ENCODE results near the gene GABRG3.
A peak's percentile ranks its signal among the peaks of the same experiment; 100 is the strongest.
"Not testable (repeated sequence)": the region's sequence is repeated elsewhere in the genome, so short reads cannot be mapped to it uniquely, and the experiment has no call there.

The GABRG3 gene

DNA sequence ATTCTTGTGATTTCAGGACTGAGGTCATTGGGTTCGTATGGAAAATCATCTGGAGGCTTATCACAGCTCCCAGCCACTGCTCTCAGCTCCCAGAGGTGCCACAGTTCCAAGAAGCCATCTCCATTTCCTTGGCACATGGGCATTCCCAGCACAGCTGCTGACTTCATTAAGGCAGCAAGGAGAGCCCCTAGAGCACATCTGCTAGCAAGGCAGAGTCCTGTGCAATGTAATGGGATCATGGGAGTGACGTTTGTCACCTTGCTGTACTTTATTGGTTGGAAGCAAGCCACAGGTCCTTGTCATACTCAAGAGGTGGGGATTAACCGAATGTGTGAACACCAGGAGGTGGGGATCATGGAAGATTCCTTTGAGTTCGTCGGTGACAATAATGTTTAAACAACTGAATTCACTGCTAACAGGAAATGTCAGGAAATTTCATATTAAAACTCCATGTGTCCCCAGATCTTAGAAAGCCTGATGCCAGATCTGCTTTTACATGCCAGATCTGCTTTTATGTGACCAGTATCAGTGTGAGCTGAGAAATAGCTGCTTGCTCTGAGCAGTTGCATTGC, 148.8 kb downstream of the GABRG3 start:
- no peak for DNase-seq

GRCh38 chr15:27121672-27122071, 150.7 kb downstream of the GABRG3 start:
- no peak for DNase-seq

DNA sequence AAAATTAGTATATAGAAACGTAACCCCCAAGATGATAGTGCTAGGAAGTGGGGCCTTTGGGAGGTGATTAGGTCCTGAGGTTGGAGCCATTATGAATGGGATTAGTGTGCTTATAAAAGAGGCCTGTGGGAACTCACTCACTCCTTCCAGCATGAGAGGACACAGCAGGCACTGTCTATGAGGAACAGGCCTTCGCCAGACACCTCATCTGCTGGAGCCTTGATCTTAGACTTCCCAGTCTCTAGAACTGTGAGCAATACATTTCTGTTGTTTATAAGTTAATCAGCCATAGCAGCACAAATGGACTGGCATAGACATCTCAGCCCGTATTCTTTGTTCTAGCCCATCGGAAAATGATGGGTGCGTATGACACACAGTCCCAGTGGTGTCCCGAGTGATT, 152.3 kb downstream of the GABRG3 start:
- no peak for DNase-seq

GRCh38 chr15:27123808-27124207, 152.8 kb downstream of the GABRG3 start:
- DNase-seq, result no peak

GRCh38 chr15:27124287-27124871, 153.4 kb downstream of the GABRG3 start:
- DNase-seq, result no peak

DNA sequence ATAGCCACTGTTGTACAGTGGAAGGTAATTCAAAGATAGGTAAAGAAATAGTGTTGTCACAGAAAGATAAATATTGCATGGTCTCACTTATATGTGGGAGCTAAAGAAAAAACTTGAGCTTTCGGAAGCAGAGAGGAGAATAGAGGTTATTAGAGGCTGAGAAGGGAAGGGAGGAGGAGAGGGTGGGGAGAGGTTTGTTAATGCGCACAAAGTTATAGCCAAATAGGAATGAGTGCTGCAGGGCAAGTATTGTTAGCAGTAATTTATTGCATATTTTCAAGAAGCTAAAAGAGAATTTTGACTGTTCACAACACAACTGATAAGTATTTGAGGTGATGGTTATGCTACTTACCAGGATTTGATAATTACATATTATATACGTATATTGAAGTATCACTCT, 154.2 kb downstream of the GABRG3 start:
- DNase-seq, result no peak

DNA sequence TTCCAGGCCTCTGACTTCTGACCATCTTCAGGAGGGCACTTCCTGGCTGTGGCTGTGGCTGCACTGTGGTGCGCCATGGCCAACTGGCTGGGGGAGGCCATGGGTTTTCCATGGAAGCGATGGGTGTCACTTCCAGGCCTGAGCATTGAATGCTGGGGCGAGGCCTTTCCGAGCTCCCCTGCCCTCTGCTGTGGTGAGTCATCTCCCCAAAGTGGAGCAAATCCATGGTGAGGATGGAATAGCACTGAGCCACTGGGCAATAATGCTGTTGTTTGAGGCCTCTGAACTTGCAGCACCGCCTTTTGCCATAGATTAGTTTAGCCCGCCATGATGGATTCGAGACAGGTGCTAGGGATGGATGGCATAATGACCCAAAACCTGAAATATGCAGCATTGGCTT, 155.5 kb downstream of the GABRG3 start:
- DNase-seq, result no peak

- DNase-seq, result no peak
Observed at GRCh38 chr15:27127815-27128570, 157.0 kb downstream of the GABRG3 start.

DNA sequence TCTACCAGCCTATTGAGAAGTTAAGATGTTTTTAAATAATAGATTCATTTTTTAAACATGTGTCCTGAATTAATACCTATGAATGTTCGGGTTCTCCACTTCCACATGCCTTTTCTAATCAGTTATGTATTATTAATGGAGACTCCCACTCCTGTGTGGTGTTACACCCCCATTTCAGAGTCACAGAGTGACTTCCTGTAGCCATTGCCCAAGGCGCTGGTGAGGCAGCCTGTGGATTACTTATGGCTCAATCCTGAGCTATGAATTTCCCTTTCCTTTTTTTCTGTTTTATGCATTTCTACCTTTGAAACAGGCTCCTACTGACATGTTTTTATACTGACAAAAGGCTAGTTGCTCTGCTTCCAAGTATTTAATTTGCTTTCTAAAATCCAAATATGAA, 162.3 kb downstream of the GABRG3 start:
- no peak for DNase-seq

- DNase-seq, result no peak
Observed at GRCh38 chr15:27134481-27134880, 163.5 kb downstream of the GABRG3 start.

- DNase-seq, result no peak
Observed at GRCh38 chr15:27135151-27135550, 164.2 kb downstream of the GABRG3 start.

DNA sequence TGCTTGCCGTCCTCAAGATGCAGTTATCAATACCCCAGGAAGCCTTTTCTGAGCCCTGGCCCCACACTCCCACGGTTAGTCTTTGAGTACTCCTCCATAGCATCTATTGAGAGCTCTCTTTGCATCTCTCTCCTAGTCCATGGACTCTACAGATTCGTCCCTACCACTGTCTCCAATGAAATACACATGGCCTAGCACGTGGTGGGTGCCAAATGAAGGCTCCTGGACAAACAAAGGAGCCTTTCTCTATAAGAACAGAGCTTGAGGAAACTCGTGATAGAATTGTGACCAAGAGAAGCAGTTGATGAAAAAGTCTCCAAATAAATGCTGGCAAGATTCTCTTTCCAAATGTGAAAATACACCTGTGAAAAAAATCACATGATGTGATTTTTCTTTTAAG, 166.1 kb downstream of the GABRG3 start:
- DNase-seq, result no peak

- peak; percentile 32 for DNase-seq
Observed at GRCh38 chr15:27165590-27165989, 194.6 kb downstream of the GABRG3 start.

GRCh38 chr15:27166917-27167316, 195.9 kb downstream of the GABRG3 start:
- no peak for DNase-seq

DNA sequence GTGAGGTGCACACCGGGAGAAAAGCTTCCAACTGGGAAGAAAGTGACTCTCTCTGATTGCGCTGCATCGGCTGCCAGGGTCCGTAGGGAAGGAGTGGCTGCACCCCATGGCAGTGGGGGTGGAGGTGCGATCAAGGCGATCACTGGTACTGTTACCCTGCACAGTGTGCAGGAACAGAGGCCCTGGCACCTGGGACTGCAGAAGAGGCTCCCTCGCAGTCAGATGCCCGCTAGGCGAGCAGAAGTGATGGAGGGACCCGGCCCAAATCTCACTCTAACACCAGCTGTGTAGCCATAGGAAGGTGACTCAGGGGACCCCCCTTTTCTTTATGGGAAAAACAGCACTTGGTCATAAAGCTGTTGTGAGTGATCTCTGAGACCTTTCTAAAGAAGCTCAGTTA, 196.8 kb downstream of the GABRG3 start:
- no peak for DNase-seq

DNA sequence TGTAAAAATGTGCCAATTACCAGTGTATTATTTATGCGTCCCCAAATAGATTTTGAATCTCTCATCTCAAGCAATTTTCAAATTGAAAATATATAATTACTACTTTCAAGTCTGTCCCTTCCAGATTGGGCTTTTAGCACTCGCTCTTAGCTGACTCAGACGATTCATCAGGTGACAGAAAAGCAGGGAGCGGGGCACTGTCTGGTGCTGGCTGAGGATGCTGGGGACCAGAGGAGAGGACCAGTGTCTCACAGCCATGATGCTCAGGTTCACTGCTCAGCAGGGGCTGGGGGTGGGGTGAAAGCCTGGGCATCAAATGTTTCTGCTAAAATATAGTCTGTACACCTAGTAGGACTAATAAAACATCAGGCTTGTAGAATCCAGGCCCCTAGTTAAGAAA, 199.9 kb downstream of the GABRG3 start:
- DNase-seq, result no peak

GRCh38 chr15:27172821-27173220, 201.8 kb downstream of the GABRG3 start:
- no peak for DNase-seq

GRCh38 chr15:27175472-27176153, 204.6 kb downstream of the GABRG3 start:
- no peak for DNase-seq

DNA sequence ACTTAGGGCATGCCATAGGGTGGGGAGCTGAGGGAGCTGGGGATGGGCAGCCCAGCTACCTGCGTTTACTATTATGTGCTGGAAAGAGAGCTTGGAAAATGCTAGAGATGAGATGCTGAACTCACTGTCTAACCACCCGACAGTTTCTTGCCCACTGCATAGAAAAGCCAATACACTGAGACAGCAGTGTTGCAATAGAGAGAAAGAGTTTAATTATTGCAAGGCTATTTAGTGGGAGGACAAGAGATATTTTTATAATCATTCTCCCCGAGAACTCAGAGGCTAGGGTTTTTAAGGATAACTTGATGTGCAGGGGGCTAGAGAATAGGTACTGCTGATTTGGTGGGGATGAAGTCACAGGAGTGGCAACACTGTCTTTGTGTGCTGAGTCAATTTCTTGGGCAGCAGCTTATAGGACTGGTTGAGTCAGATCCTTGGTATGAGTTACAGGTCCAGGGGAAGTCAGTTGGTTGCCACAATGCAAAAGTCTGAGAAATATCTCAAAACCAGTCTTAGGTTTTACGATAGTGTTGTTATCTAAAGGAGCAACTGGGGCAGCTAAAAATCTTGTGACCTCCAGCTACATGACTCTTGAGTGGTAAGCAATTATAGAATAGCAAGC, 205.9 kb downstream of the GABRG3 start:
- DNase-seq, result no peak

DNA sequence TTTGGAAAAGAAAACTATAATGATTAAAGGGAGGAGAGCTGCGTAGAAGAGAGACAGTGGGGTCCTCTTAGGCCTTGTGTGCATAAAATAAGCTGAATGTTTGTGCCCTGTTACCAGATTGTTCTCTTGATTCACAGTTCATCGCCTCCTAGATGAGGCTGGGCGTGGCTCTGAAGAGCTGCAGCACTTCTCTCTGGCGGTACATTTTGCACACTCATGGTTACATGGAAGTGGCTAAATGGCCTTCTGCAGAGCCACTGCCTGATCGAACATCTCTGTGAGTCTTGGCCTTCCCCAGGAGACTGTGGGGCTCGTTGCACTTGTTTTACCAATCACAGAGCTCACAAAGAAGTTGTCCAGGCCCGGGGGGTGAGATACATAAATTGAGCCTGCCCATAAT, 208.8 kb downstream of the GABRG3 start:
- DNase-seq, result peak; percentile 71

- no peak for DNase-seq
Observed at GRCh38 chr15:27182561-27183110, 211.7 kb downstream of the GABRG3 start.

GRCh38 chr15:27183201-27183600, 212.2 kb downstream of the GABRG3 start:
- DNase-seq, result peak; percentile 67

GRCh38 chr15:27191515-27191914, 220.5 kb downstream of the GABRG3 start:
- not testable (repeated sequence) for DNase-seq

Data from NCI-H510A treated with DMSO at 0.1 percent for 48 hours (cell line).